ENCODE results near the gene GAB4.
"Not testable (repeated sequence)": the region's sequence is repeated elsewhere in the genome, so short reads cannot be mapped to it uniquely, and the experiment has no call there.

GAB4 gene, protein sequence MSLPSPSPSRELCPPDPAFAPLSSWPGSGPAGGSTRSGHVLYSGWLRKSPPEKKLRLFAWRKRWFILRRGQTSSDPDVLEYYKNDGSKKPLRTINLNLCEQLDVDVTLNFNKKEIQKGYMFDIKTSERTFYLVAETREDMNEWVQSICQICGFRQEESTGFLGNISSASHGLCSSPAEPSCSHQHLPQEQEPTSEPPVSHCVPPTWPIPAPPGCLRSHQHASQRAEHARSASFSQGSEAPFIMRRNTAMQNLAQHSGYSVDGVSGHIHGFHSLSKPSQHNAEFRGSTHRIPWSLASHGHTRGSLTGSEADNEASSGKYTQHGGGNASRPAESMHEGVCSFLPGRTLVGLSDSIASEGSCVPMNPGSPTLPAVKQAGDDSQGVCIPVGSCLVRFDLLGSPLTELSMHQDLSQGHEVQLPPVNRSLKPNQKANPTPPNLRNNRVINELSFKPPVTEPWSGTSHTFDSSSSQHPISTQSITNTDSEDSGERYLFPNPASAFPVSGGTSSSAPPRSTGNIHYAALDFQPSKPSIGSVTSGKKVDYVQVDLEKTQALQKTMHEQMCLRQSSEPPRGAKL

DNA sequence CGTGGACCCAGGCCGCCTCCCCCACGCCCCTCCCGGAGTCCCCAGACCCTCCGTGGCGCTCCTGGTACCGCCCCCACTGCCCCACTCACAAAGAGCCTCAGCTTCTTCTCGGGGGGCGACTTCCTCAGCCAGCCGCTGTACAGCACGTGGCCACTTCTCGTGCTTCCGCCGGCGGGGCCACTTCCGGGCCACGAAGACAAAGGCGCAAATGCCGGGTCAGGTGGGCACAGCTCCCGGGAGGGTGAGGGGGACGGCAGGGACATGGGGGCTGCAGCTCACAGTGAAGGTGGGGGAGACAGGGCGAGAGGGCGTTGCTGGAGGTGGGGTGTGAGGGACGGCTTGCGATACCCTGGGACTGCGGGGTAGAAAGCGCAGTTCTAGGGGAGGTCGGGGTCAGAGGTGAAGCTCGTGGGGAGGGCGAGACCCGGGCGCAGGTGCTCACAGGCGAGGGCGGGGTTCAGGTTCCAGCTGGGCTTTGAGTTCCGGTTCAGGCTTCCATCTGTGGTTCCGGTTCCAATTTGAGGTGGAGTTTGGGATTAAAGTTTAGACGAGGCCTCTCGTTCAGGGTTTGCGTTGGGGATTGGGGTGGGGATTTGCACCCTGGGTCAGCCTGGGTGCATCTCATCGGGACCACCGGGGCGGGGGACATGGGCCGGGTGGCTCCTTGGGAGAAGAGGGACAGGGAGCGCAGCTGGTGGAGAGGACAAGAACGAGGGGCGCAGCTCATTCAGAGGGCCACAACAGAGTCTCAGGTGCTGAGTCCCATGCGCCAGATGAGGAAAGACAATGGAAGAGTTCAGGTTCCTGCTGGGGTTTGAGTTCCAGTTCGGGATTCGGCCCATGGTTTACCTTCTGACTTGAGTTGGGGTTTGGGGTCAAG is at the start of gene GAB4:
Gene GAB4, minus strand, starts transcription at position 371 of the 880 bp plus-strand sequence. Its CDS starts 108 bp downstream, at position 263.
- no peak for DNase-seq (ENCODE audit: low read depth)

DNA sequence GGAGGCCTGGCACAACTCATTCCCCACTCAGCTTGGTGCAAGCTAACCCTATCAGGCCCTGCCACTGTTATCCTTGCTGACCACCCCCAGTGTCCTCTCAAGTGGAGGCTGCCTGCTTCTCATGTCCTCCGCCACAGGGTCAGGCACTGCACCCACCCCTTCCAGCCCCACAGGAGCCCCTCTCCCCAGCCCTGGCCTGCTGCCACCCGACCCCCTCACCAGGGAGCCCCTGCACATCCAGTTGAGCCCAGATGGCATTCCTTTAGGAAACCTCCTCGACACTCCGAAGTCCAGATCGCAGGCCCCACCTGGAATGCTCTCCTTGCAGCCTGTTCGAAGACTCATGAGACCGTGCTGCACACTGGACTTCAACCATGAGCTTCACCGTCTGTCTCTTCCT is 48.8 kb upstream of the GAB4 start:
- no peak for DNase-seq (ENCODE audit: low read depth)

- DNase-seq (ENCODE audit: low read depth) = no peak
Measured at GRCh38 chr22:17056058-17056457, 48.0 kb upstream of the GAB4 start.

DNA sequence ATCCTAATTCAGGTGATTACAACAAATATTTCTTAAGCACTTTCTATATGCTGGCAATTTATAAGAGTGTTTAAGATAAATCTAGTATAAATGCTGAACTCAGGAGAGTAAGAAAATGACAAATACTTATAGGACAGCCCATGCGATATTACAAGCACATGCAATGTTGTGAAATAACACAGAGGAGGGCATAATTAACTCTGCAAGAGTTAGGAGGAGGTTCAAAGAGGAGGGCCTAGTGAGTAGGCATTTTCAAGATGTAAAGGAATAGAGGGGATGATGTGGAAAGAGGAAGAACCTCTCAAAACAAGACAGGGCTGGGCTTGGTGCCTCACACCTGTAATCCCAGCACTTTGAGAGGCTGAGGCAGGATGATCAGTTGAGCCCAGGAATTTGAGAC is 39.6 kb upstream of the GAB4 start:
- no peak for DNase-seq (ENCODE audit: low read depth)

DNA sequence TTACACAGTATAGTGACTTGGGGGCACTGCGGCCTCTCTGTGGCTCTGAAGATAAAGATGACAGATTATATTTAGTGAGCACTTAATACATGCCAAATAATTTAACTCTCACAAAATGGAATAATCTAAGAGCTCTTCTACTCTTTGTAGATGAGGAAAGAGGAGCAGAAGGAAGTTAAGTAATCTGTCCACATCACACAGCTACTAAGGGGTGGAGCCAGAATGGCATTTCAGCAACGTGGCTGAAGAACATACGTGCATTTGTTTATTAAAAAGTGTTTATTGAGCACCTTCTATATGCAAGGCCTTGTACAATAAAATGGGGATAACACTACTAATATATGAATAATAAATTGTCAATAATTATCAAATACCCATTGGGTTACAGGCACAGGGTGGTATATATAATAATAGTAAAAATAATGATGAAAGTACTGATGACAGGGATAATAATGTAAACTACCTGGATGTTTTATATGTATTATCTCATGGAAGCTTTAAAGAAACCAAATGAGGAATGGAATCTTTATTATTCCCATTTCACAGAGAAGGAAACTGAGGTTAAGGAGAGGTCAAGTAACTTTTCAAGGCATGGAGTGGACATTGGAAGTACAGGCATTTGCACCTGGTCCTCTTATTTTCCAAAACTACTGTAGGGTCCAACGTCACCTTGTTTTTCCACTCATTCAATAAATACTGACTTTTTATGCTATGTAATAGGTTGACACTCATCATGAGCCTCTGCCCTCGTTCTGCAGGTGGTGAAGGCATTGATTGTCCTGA is 38.7 kb upstream of the GAB4 start:
- DNase-seq (ENCODE audit: low read depth) = no peak

DNA sequence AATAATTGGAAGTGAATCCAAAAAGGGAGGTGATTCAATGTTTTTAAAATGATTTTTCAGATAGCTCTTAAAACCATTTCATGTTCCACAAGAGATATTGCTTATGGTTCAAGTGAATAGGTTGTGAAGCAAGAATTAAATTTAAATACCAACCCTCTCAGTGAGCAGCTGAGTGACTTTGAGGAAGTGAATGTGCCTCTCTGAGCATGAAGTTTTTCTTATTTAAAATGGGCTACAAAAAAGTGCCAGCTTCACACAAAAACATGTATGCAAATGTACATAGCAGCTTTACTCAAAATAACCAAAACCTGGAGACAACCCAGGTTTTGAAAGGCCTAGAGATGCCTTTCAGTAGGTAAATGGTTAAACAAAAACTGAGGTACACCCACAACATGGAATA is 35.5 kb upstream of the GAB4 start:
- DNase-seq (ENCODE audit: low read depth) = no peak

DNA sequence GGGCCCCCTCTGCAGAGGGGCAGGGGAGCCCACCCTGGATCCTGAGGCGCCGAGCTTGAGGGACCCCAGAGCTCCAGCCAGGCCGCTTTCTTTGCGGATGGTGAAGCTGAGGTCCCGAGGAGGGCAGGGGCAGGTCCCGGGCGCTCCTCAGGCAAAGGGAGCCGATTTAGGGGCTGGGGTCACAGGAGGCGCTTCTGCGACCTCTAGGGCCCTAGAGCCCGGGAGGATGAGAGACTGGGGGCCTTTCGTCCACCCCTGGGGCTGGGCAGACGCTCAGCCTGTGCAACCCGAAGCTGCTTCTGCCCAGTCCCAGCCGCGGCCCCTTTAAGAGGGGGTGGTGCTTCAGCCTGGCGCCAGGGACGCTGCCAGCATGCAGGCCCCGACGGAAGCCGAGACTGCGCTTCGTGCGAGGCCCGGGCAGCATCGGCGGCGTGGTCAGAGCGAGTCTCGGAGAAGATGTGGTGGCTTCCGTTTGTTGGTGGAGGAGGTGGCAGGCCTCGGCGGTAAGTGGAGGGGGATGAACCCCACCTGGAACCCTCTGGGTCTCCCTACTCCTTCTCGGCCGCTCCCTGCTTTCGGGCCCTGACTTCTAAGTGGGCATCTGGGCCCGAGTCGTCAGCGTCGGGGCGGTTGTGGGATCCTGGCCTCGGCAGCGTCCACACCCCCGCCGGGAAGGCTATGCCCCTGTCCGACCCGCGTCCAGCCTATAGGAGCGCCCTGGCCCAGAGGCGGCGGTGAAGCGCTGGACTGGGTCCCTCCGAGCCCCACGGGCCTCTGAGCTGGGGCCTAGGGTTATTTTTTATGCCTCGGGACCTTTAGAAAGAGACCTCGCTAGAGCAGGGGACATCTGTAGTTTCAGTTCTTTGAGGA is 29.1 kb upstream of the GAB4 start:
- DNase-seq (ENCODE audit: low read depth) = not testable (repeated sequence)

DNA sequence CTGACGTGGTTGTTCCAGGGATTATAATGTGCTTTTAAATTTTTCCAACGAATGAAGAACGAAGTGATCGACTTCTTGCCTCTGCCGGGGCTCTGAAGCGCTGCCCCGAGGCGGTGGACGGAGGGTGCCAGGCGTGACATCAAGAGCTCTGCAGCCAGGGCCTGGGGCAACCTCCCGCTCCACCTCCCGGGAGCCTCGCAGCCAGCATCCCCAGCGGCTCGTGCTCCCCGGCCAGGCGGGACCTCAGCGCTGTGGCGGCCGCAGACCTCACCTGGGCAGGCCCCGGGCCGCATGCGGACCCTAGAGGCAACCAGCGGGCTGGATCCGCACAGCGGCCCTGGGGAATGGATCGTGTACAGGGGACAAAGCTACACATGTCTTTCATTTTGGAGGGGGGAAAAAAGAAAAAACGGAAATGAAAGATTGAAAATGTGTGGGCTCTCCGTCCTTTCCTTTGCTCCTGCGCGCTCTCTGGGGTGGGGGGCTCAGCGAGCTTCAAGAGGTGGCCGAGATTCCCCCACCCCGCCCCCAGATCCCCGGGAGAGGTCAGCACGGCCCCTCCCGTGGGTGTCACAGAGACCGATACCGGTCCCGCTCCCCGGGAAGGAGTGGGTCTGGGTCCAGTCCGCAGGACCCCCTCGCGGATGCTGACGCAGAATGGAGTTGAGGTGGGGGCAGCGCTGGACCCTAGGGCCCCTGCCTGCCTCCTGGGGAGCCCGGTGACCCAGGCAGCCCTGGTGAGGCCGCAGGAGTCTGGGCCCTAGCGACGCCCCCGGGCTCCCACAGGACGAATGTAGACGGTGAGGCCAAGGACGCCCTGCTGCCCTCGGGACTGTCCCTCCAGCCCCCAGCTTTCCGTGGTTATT is 28.2 kb upstream of the GAB4 start:
- not testable (repeated sequence) for DNase-seq (ENCODE audit: low read depth)

DNA sequence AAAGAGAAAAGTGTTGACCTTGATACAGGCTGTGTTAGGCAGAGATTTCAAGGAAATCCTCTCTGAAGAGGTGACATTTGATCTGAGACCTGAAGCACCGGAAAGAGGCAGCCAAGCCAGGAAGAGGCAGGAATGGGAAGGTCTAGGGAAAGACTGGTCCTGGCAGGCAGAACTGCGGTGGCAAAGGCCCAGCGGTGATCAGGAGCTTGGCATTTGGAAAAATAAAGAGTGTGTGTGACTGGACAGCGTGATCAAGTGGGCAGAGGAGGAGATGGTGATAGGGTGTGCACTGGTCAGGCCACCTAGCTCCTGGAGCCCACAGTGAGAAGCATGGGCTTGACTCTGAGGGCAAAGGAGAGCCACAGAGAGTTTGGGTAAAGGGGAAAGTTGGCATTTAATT is 27.2 kb upstream of the GAB4 start:
- DNase-seq (ENCODE audit: low read depth) = no peak

DNA sequence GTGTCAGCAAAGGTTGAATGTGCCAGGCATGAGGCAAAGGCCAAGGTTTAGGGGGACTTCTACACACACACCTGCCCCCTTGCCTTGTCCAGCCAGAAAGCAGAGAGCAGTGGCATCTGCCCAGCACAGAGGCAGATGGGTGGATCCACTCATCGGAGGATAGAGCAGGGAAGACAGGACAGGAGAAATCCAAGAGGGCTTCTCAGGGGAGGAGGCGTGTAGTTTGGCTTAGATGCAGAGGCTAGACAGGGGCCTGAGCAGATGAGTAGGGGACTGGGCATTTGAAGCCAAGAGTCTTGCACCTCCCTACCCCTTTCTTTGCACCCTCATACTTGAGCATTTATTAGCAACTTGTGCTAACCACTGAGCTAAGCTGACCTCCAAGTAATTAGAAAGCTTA is 26.5 kb upstream of the GAB4 start:
- not testable (repeated sequence) for DNase-seq (ENCODE audit: low read depth)

DNA sequence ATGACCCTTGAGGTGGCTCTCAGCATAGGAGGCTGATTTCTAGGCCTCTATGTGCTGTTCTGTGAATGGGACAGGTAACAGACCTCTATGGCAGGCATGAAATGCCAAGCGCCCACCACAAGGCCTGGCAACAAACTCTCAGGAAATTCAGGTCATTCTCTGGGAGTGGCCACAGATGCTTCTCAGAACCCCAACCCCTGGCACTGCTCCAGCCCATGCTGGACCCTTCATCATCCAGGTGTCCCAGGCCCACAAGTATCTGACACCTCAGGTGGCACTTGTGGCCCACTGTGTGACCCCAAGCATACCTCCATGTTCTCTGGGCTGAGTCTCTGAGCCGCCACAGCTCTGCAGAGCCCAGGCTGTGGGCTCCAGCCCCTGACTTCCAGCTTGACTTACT is 24.3 kb upstream of the GAB4 start:
- DNase-seq (ENCODE audit: low read depth) = not testable (repeated sequence)

DNA sequence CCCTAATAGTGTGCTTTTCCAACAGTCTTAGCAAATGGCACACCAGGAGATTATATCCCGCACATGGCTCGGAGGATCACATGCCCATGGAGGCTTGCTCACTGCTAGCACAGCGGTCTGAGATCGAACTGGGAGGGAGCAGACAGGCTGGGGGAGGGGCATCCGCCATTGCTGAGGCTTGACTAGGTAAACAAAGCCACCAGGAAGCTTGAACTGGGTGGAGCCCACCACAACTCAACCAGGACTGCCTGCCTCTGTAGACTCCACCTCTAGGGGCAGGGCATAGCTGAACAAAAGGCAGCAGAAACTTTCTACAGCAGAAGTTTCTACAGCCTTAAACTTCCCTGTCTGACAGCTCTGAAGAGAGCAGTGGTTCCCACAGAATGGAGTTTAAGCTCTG is 16.4 kb upstream of the GAB4 start:
- DNase-seq (ENCODE audit: low read depth) = not testable (repeated sequence)

- DNase-seq (ENCODE audit: low read depth) = not testable (repeated sequence)
Measured at GRCh38 chr22:17015552-17015951, 7.5 kb upstream of the GAB4 start.

GRCh38 chr22:17014101-17014440 is 6.0 kb upstream of the GAB4 start:
- DNase-seq (ENCODE audit: low read depth) = not testable (repeated sequence)

- DNase-seq (ENCODE audit: low read depth) = no peak
Measured at GRCh38 chr22:17013396-17014100, 5.5 kb upstream of the GAB4 start.

GRCh38 chr22:17012267-17012666 is 4.2 kb upstream of the GAB4 start:
- no peak for DNase-seq (ENCODE audit: low read depth)

- DNase-seq (ENCODE audit: low read depth) = no peak
Measured at GRCh38 chr22:17009640-17010291, 1.7 kb upstream of the GAB4 start.

- no peak for DNase-seq (ENCODE audit: low read depth)
Measured at GRCh38 chr22:17007257-17007656, 765 bp downstream of the GAB4 start.

- no peak for DNase-seq (ENCODE audit: low read depth)
Measured at GRCh38 chr22:16989915-16990314, 18.1 kb downstream of the GAB4 start.

All from stimulated activated CD4-positive, alpha-beta T cell treated with anti-CD3 and anti-CD28 coated beads, Interleukin-2, amount 100 ng/mL, for 4 hours (primary cell).